Endothelial cell of umbilical vein (primary cell): ENCODE measurements around the gene TMEM184B. TPM values are rescaled to one million over a fixed set of nuclear protein-coding genes. Genes with fewer than 3 reads are reported as not detected.

Source experiments
- BruUV-seq: library from RNA; stranded (reverse); fragments of 400-500 nt; replicated peaks from 2 replicates; lab custom pipeline; 2021; lab: Mats Ljungman, UMichigan
- CTCF ChIA-PET: fragments of 300-600, 350-600 bp; sonication (Branson Sonifier 250); formaldehyde crosslinking; loops from one replicate; lab custom pipeline; 2021; ENCODE audit warnings: antibody characterized with exemption, inconsistent platforms; lab: Charles Lee
- POLR2A ChIA-PET: fragments of 300-600, 350-600 bp; sonication (Branson Sonifier 250); formaldehyde crosslinking; loops from one replicate; lab custom pipeline; 2021; ENCODE audit warnings: antibody characterized with exemption, inconsistent platforms; lab: Charles Lee
- DNase-seq: peaks from one replicate; pipeline ENCODE4 v3.0.0-alpha.2; 2011; ENCODE audit warnings: low read depth, low spot score
- FAIRE-seq: peaks from 2 replicates; lab custom pipeline; 2011; peaks lifted over from hg19 to GRCh38; lab: Jason Lieb, UNC
- H2AFZ ChIP-seq: 2 replicates; pipeline ENCODE4 v1.6.0; 2012; ENCODE audit warnings: low read depth, low read length, control low read depth, inconsistent platforms
- H3K27ac ChIP-seq: 2 replicates; pipeline ENCODE4 v1.5.1; 2011; ENCODE audit warnings: low read depth, mild to moderate bottlenecking, control low read depth, low read length, moderate library complexity; ENCODE audit not compliant: insufficient read depth
- H3K27me3 ChIP-seq, 2 experiments: 2 replicates each; pipeline versions ENCODE4 v1.6.0 to v1.6.1; 2011; ENCODE audit warnings: low read length in 2 of 2, mixed read lengths in 1 of 2; ENCODE audit not compliant: control insufficient read depth in 2 of 2, insufficient read depth in 2 of 2
- H3K36me3 ChIP-seq, 2 experiments: 2 replicates in 1 of 2; 3 replicates in 1 of 2; pipeline ENCODE4 v1.5.1; 2011; ENCODE audit warnings: low read length in 2 of 2, mild to moderate bottlenecking in 1 of 2, moderate library complexity in 1 of 2; ENCODE audit not compliant: control insufficient read depth in 2 of 2, insufficient read depth in 2 of 2; ENCODE audit errors: extremely low read depth in 1 of 2
- H3K4me1 ChIP-seq: 3 replicates; pipeline ENCODE4 v1.5.1; 2011; ENCODE audit warnings: mild to moderate bottlenecking, low read length; ENCODE audit not compliant: control insufficient read depth, insufficient read depth; ENCODE audit errors: extremely low read depth
- H3K4me2 ChIP-seq: 2 replicates; pipeline ENCODE4 v1.6.1; 2011; ENCODE audit warnings: low read length, control low read depth, mixed read lengths; ENCODE audit not compliant: insufficient read depth
- H3K4me3 ChIP-seq, 3 experiments: fragments of 200-600 bp in 1 of 3; sonication (generic), shearing (Covaris generic) in 1 of 3; replicated peaks in 1 of 3; 2 replicates each; pipeline ENCODE4 v1.5.1; 2011 to 2016; ENCODE audit warnings: control low read depth in 3 of 3, low read length in 3 of 3, mild to moderate bottlenecking in 2 of 3, inconsistent platforms in 1 of 3, low read depth in 1 of 3, moderate library complexity in 1 of 3; ENCODE audit not compliant: insufficient read depth in 1 of 3
- H3K79me2 ChIP-seq: 2 replicates; pipeline ENCODE4 v1.6.0; 2012; ENCODE audit warnings: low read length, inconsistent platforms; ENCODE audit not compliant: control insufficient read depth, insufficient read depth
- H3K9ac ChIP-seq: replicated peaks from 2 replicates; pipeline ENCODE3; 2011; ENCODE audit warnings: low read length, control low read depth; ENCODE audit not compliant: insufficient read depth; ENCODE audit errors: extremely low read depth
- H3K9me1 ChIP-seq: replicated peaks from 3 replicates; pipeline ENCODE4 v1.6.0; 2011; ENCODE audit warnings: mild to moderate bottlenecking, low read length; ENCODE audit not compliant: control insufficient read depth, insufficient read depth; ENCODE audit errors: extremely low read depth
- H3K9me3 ChIP-seq: replicated peaks from 2 replicates; pipeline ENCODE4 v1.5.1; 2012; ENCODE audit warnings: low read length, inconsistent platforms; ENCODE audit not compliant: control insufficient read depth, insufficient read depth
- H4K20me1 ChIP-seq: replicated peaks from 2 replicates; pipeline ENCODE3; 2011; ENCODE audit warnings: mild to moderate bottlenecking, low read length; ENCODE audit not compliant: control insufficient read depth, insufficient read depth; ENCODE audit errors: extremely low read depth
- CTCF ChIP-seq, 2 donors: IDR thresholded peaks; 1 replicate in 1 of 2; 2 replicates in 1 of 2; pipeline ENCODE4 v1.5.1; 2011; ENCODE audit warnings: low read length in 2 of 2, mild to moderate bottlenecking in 2 of 2, moderate library complexity in 2 of 2, control low read depth in 1 of 2, inconsistent platforms in 1 of 2, low read depth in 1 of 2; ENCODE audit not compliant: insufficient read depth in 1 of 2; ENCODE audit errors: extremely low read depth in 1 of 2
- EZH2 ChIP-seq: IDR thresholded peaks from 2 replicates; pipeline ENCODE4 v1.6.1; 2012; ENCODE audit warnings: borderline replicate concordance, low read depth, mild to moderate bottlenecking, moderate library complexity, low read length, inconsistent platforms; ENCODE audit not compliant: severe bottlenecking
- FOS ChIP-seq: IDR thresholded peaks from 2 replicates; pipeline ENCODE4 v1.6.1; 2011; ENCODE audit warnings: mild to moderate bottlenecking, low read length, moderate library complexity, borderline replicate concordance; ENCODE audit not compliant: insufficient read depth
- GATA2 ChIP-seq: IDR thresholded peaks from 2 replicates; pipeline ENCODE4 v1.7.0; 2011; ENCODE audit warnings: low read depth, mild to moderate bottlenecking, moderate library complexity, mixed read lengths, low read length; ENCODE audit not compliant: insufficient read length, insufficient read depth
- JUN ChIP-seq: IDR thresholded peaks from 2 replicates; pipeline ENCODE4 v1.6.1; 2011; ENCODE audit warnings: borderline replicate concordance, low read depth; ENCODE audit not compliant: insufficient read length, insufficient read depth
- MAX ChIP-seq: IDR thresholded peaks from 2 replicates; pipeline ENCODE4 v1.6.1; 2011; ENCODE audit not compliant: insufficient read depth, insufficient read length
- MYC ChIP-seq: IDR thresholded peaks from one replicate; pipeline ENCODE4 v1.6.1; 2011; ENCODE audit warnings: mild to moderate bottlenecking, low read depth, low read length
- POLR2A ChIP-seq: IDR thresholded peaks from 2 replicates; pipeline ENCODE4 v1.6.1; 2012; ENCODE audit warnings: low read depth, mild to moderate bottlenecking, control low read depth, low read length
- POLR2AphosphoS5 ChIP-seq: IDR thresholded peaks from 2 replicates; pipeline ENCODE4 v1.6.1; 2012; ENCODE audit warnings: low read depth, mild to moderate bottlenecking, control low read depth, low read length, moderate library complexity; ENCODE audit not compliant: insufficient read depth
- dilution Hi-C: fragments of 300-500 bp; cut with MboI; formaldehyde crosslinking; loops from one replicate; pipeline ENCODE4 v1.15.0; 2019; ENCODE audit warnings: low sequenced_read_pairs; ENCODE audit not compliant: extremely low pct_ligation_motif_present
- intact Hi-C: fragments of 100-400 bp; cut with micrococcal nuclease; formaldehyde crosslinking; loops from one replicate; pipeline ENCODE4 v1.10.0; 2022
- polyA plus RNA-seq, 4 experiments: library from polyadenylated mRNA; depleted of rRNA in 3 of 4; stranded (reverse) in 3 of 4; unstranded in 1 of 4; fragments of >200 nt; gene quantifications; 2 replicates each; pipeline versions ENCODE4 v1.2.1 to v1.2.3, GENCODE V29; 2011 to 2012; ENCODE audit warnings: missing spikeins in 1 of 4
- total RNA-seq: library from RNA; stranded (reverse); gene quantifications from 2 replicates; pipeline ENCODE4 v1.2.3, GENCODE V29; 2021

TMEM184B gene
- total and polyA plus RNA-seq, 2 donors (not counting 3 experiments of a cell fraction or from before 2014, with no cell fraction given), result 72.5 to 96.6 TPM

- no peaks in the 10 kb centered on the region for H3K27me3 ChIP-seq
- intact Hi-C loops (loop anchor here (2.0 kb wide), 2 partner anchors 62 kb away; no protein-coding TSS in a partner anchor), dilution Hi-C loops (no loop called here)
- H3K36me3 ChIP-seq, result no peaks in the 10 kb centered on the region
- peak overlapping the region; percentile 99 for H3K27ac ChIP-seq
- no peaks in the 10 kb centered on the region for H3K79me2 ChIP-seq
- TF ChIP-seq JUN (no peak), EZH2 (no peak), POLR2A (no peak), MYC (no peak), FOS (no peak)
- peaks cover 70% of the 10 kb centered on the region for H3K4me1 ChIP-seq
- H4K20me1 ChIP-seq, result no peaks in the 10 kb centered on the region
- BruUV-seq, result no TSS peak
- FAIRE-seq, result no peak
- no peak for DNase-seq
- H3K9me3 ChIP-seq, result no peaks in the 10 kb centered on the region
- CTCF ChIA-PET, result interaction anchor here (0.7 to 3.3 kb wide), 7 partner anchors 24 to 64 kb away, joined by 3 to 22 read pairs (median 6); partner anchors contain the start of gene MAFF
- POLR2A ChIA-PET, result interaction anchor here (0.7 to 2.5 kb wide), 2 partner anchors 19 to 27 kb away, joined by 4 to 10 read pairs; no protein-coding TSS in a partner anchor
- H3K9me1 ChIP-seq, result no peaks in the 10 kb centered on the region
- no peak overlapping the region for H2AFZ ChIP-seq
- peak overlapping the region; percentile 73 for H3K9ac ChIP-seq
- no peak overlapping the region for H3K4me2 ChIP-seq
- H3K4me3 ChIP-seq, result no peak overlapping the region
Observed at GRCh38 chr22:38177044-38177443, 95.8 kb downstream of the TMEM184B start.

GRCh38 chr22:38176170-38176741 is 96.6 kb downstream of the TMEM184B start:
- H3K9me1 ChIP-seq, result no peaks in the 10 kb centered on the region
- no peaks in the 10 kb centered on the region for H4K20me1 ChIP-seq
- no peaks in the 10 kb centered on the region for H3K36me3 ChIP-seq
- H3K27ac ChIP-seq, result peak overlapping the region; percentile 99
- H2AFZ ChIP-seq, result no peak overlapping the region
- H3K9me3 ChIP-seq, result no peaks in the 10 kb centered on the region
- peaks cover 69% of the 10 kb centered on the region for H3K4me1 ChIP-seq
- intact Hi-C loops, result loop anchor here (1.0 to 2.0 kb wide), 4 partner anchors 26 to 63 kb away; no protein-coding TSS in a partner anchor
- ChIA-PET POLR2A (interaction anchor here (0.6 to 2.5 kb wide), 9 partner anchors 9 to 60 kb away, joined by 3 to 11 read pairs (median 4); partner anchors contain the start of gene MAFF), CTCF (interaction anchor here (0.6 to 3.3 kb wide), 11 partner anchors 22 to 124 kb away, joined by 3 to 22 read pairs (median 4); partner anchors contain the start of gene MAFF)
- TSS peak; percentile 41 for BruUV-seq
- DNase-seq (peak; percentile 99), FAIRE-seq (peak; percentile 98)
- dilution Hi-C loops, result no loop called here
- no peaks in the 10 kb centered on the region for H3K27me3 ChIP-seq
- H3K9ac ChIP-seq, result peak overlapping the region; percentile 73
- H3K4me3 ChIP-seq, result no peak overlapping the region
- H3K79me2 ChIP-seq, result no peaks in the 10 kb centered on the region
- H3K4me2 ChIP-seq, result peak overlapping the region; percentile 4
- no peak for TF ChIP-seq POLR2A
- TF ChIP-seq JUN, result peak; percentile 62
- TF ChIP-seq MAX, result peak; percentile 97
- peak; percentile 39 for TF ChIP-seq GATA2
- peak; percentile 98 for TF ChIP-seq MYC
- no peak for TF ChIP-seq CTCF (IDR thresholded peaks at IDR 0.05; ENCODE audit: extremely low read depth in 1 of 2, insufficient read depth in 1 of 2, low read depth in 1 of 2, low read length in 2 of 2)
- TF ChIP-seq EZH2, result no peak
- TF ChIP-seq FOS, result peak; percentile 70
- peak; percentile 81 for TF ChIP-seq POLR2AphosphoS5
